NOMO-1 (cell line): Measurements from ENCODE around the gene RAB4A.
A peak's percentile ranks its signal among the peaks of the same experiment; 100 is the strongest.

Experiments
- DNase-seq, 2 experiments: peaks; one replicate each; lab custom pipeline; 2025; ENCODE audit not compliant: unreplicated experiment in 2 of 2; lab: John Stamatoyannopoulos, UW

Gene RAB4A

GRCh38 chr1:229270547-229271447, at the start of gene RAB4A:
RAB4A (plus strand) TSS chr1:229271111; CDS start chr1:229271340, 229 bp downstream.
- peak; percentile 73 to 90 for DNase-seq

GRCh38 chr1:229222081-229222480, 48.8 kb upstream of the RAB4A start:
- DNase-seq: no peak

GRCh38 chr1:229223498-229223897, 47.4 kb upstream of the RAB4A start:
- DNase-seq: no peak

- no peak for DNase-seq
These were observed 46.6 kb upstream of the RAB4A start for GRCh38 chr1:229224308-229224707.

GRCh38 chr1:229225331-229225782, 45.6 kb upstream of the RAB4A start:
- peak; percentile 52 to 54 for DNase-seq

GRCh38 chr1:229226796-229227195, 44.1 kb upstream of the RAB4A start:
- no peak for DNase-seq

GRCh38 chr1:229227298-229227919, 43.5 kb upstream of the RAB4A start:
- DNase-seq: peak; percentile 68 to 69

GRCh38 chr1:229228522-229228921, 42.4 kb upstream of the RAB4A start:
- DNase-seq: no peak

GRCh38 chr1:229229137-229229720, 41.7 kb upstream of the RAB4A start:
- peak in 1 of 2 experiments; percentile 34 for DNase-seq

GRCh38 chr1:229229721-229230139, 41.2 kb upstream of the RAB4A start:
- DNase-seq: no peak

GRCh38 chr1:229230140-229230892, 40.6 kb upstream of the RAB4A start:
- peak; percentile 75 to 92 for DNase-seq

- DNase-seq: peak in 1 of 2 experiments; percentile 34
These were observed 39.8 kb upstream of the RAB4A start for GRCh38 chr1:229230893-229231753.

GRCh38 chr1:229231754-229232119, 39.2 kb upstream of the RAB4A start:
- DNase-seq: no peak

GRCh38 chr1:229234870-229235472, 35.9 kb upstream of the RAB4A start:
- DNase-seq: no peak

GRCh38 chr1:229237320-229237719, 33.6 kb upstream of the RAB4A start:
- no peak for DNase-seq

- DNase-seq: no peak
These were observed 32.7 kb upstream of the RAB4A start for GRCh38 chr1:229238231-229238630.

- no peak for DNase-seq
These were observed 32.1 kb upstream of the RAB4A start for GRCh38 chr1:229238674-229239415.

GRCh38 chr1:229240532-229240931, 30.4 kb upstream of the RAB4A start:
- no peak for DNase-seq

- no peak for DNase-seq
These were observed 29.5 kb upstream of the RAB4A start for GRCh38 chr1:229241390-229241789.
